Mesenchymal stem cell (in vitro differentiated cells and primary cell): ENCODE data around the gene ATP2A1.

ENCODE experiments used
- DNase-seq: peaks from one replicate; pipeline ENCODE4 v3.0.0-alpha.2; 2013
- H2AFZ ChIP-seq: one replicate; pipeline ENCODE4 v1.6.1; 2013; ENCODE audit warnings: low read depth, mild to moderate bottlenecking, control low read depth, inconsistent platforms, low read length, moderate library complexity
- H2AK5ac ChIP-seq: 2 replicates; pipeline ENCODE4 v1.6.1; 2013; ENCODE audit warnings: low read length, moderate library complexity, mild to moderate bottlenecking, inconsistent platforms; ENCODE audit not compliant: severe bottlenecking
- H2BK120ac ChIP-seq: one replicate; pipeline ENCODE4 v1.6.1; 2013; ENCODE audit warnings: low read depth, mild to moderate bottlenecking, inconsistent platforms, low read length, moderate library complexity
- H2BK12ac ChIP-seq, 2 experiments: one replicate each; pipeline ENCODE4 v1.6.1; 2013; ENCODE audit warnings: inconsistent platforms in 2 of 2, low read length in 2 of 2, mild to moderate bottlenecking in 2 of 2, moderate library complexity in 2 of 2, control low read depth in 1 of 2
- H2BK15ac ChIP-seq: one replicate; pipeline ENCODE4 v1.6.1; 2013; ENCODE audit warnings: mild to moderate bottlenecking, low read depth, inconsistent platforms; ENCODE audit not compliant: poor library complexity, severe bottlenecking
- H2BK5ac ChIP-seq: 2 replicates; pipeline ENCODE4 v1.6.1; 2013; ENCODE audit warnings: low read depth, mild to moderate bottlenecking, low read length, control low read depth, inconsistent platforms; ENCODE audit not compliant: poor library complexity, severe bottlenecking
- H3K14ac ChIP-seq, 2 experiments: one replicate each; pipeline ENCODE4 v1.6.1; 2013; ENCODE audit warnings: inconsistent platforms in 2 of 2, low read length in 2 of 2, control low read depth in 1 of 2, mild to moderate bottlenecking in 1 of 2, moderate library complexity in 1 of 2
- H3K18ac ChIP-seq, 2 experiments: one replicate each; pipeline ENCODE4 v1.6.1; 2013; ENCODE audit warnings: inconsistent platforms in 2 of 2, low read length in 2 of 2, control low read depth in 1 of 2, low read depth in 1 of 2, mild to moderate bottlenecking in 1 of 2
- H3K23ac ChIP-seq, 2 experiments: one replicate each; pipeline ENCODE4 v1.6.1; 2013; ENCODE audit warnings: inconsistent platforms in 2 of 2, low read length in 2 of 2, mild to moderate bottlenecking in 2 of 2, moderate library complexity in 2 of 2, control low read depth in 1 of 2
- H3K27ac ChIP-seq: 2 replicates; pipeline ENCODE4 v1.5.1; 2013; ENCODE audit warnings: mild to moderate bottlenecking, moderate library complexity, low read length, control low read depth, inconsistent platforms; ENCODE audit not compliant: poor library complexity, severe bottlenecking
- H3K27me3 ChIP-seq, 2 experiments: 2 replicates each; pipeline versions ENCODE4 v1.6.1 to v1.7.0; 2013; ENCODE audit warnings: low read length in 2 of 2, mild to moderate bottlenecking in 2 of 2, moderate library complexity in 2 of 2, control low read depth in 1 of 2, inconsistent platforms in 1 of 2; ENCODE audit not compliant: control insufficient read depth in 1 of 2, insufficient read depth in 1 of 2
- H3K36me3 ChIP-seq, 2 experiments: 2 replicates each; pipeline versions ENCODE4 v1.6.1 to v1.7.0; 2013; ENCODE audit warnings: low read length in 2 of 2, control low read depth in 1 of 2, inconsistent platforms in 1 of 2, low read depth in 1 of 2, mild to moderate bottlenecking in 1 of 2; ENCODE audit not compliant: insufficient read depth in 2 of 2, control insufficient read depth in 1 of 2
- H3K4ac ChIP-seq, 2 experiments: one replicate each; pipeline ENCODE4 v1.6.1; 2013; ENCODE audit warnings: inconsistent platforms in 2 of 2, low read length in 2 of 2, mild to moderate bottlenecking in 2 of 2, moderate library complexity in 2 of 2, control low read depth in 1 of 2, low read depth in 1 of 2
- H3K4me1 ChIP-seq: 2 replicates; pipeline ENCODE4 v1.6.1; 2013; ENCODE audit warnings: low read depth, low read length, control low read depth; ENCODE audit not compliant: control insufficient read depth, insufficient read depth
- H3K4me2 ChIP-seq: 2 replicates; pipeline ENCODE4 v1.6.1; 2013; ENCODE audit warnings: low read length, mild to moderate bottlenecking, inconsistent platforms; ENCODE audit not compliant: poor library complexity, severe bottlenecking
- H3K4me3 ChIP-seq, 2 experiments: 2 replicates each; pipeline versions ENCODE4 v1.5.1 to v1.7.0; 2013; ENCODE audit warnings: low read length in 2 of 2, mild to moderate bottlenecking in 2 of 2, control low read depth in 1 of 2, low read depth in 1 of 2; ENCODE audit not compliant: insufficient read depth in 1 of 2
- H3K79me1 ChIP-seq: replicated peaks from 2 replicates; pipeline ENCODE4 v1.6.1; 2013; ENCODE audit warnings: mild to moderate bottlenecking, control low read depth, low read length, inconsistent platforms; ENCODE audit not compliant: poor library complexity, severe bottlenecking
- H3K9ac ChIP-seq: 2 replicates; pipeline ENCODE4 v1.7.0; 2013; ENCODE audit warnings: mild to moderate bottlenecking, low read length, moderate library complexity
- H3K9me3 ChIP-seq: 2 replicates; pipeline ENCODE4 v1.7.0; 2013; ENCODE audit warnings: mild to moderate bottlenecking, low read length; ENCODE audit not compliant: control insufficient read depth
- H4K8ac ChIP-seq: one replicate; pipeline ENCODE4 v1.6.1; 2013; ENCODE audit warnings: inconsistent platforms, mild to moderate bottlenecking, low read length, moderate library complexity
- H4K91ac ChIP-seq: one replicate; pipeline ENCODE4 v1.6.1; 2013; ENCODE audit warnings: mild to moderate bottlenecking, low read length, inconsistent platforms
- WGBS: methylation state at CpG from one replicate; pipeline ENCODE4 v1.1.7; 2013; ENCODE audit warnings: mixed read lengths; 5-methylcytosine and 5-hydroxymethylcytosine counted together

Gene ATP2A1

GRCh38 chr16:28837672-28838557 lies 40.4 kb upstream of the ATP2A1 start:
- H3K27me3 ChIP-seq = no peaks in the 10 kb centered on the region

GRCh38 chr16:28838558-28838918 lies 39.8 kb upstream of the ATP2A1 start:
- H2BK120ac ChIP-seq = no peak overlapping the region
- no peaks in the 10 kb centered on the region for H3K9me3 ChIP-seq
- peaks cover 73 to 80% of the 10 kb centered on the region in 2 experiments for H3K36me3 ChIP-seq
- no peak overlapping the region for H3K14ac ChIP-seq
- H4K8ac ChIP-seq = peak overlapping the region; percentile 32
- no peak for DNase-seq
- H3K79me1 ChIP-seq = peaks cover 35% of the 10 kb centered on the region
- H3K27ac ChIP-seq = no peak overlapping the region
- no peak overlapping the region for H2BK12ac ChIP-seq
- no peak overlapping the region for H3K23ac ChIP-seq
- H3K4me1 ChIP-seq = no peaks in the 10 kb centered on the region
- no peak overlapping the region for H3K4ac ChIP-seq
- 100% methylated on average over 1 of the region's 1 CpG for WGBS
- no peak overlapping the region for H2AK5ac ChIP-seq
- no peak overlapping the region for H4K91ac ChIP-seq
- H3K9ac ChIP-seq = no peak overlapping the region
- no peak overlapping the region for H2BK15ac ChIP-seq
- H3K4me3 ChIP-seq = no peak overlapping the region
- H2AFZ ChIP-seq = no peak overlapping the region
- no peak overlapping the region for H3K18ac ChIP-seq
- no peaks in the 10 kb centered on the region for H3K27me3 ChIP-seq
- H2BK5ac ChIP-seq = no peak overlapping the region
- no peak overlapping the region for H3K4me2 ChIP-seq

More at GRCh38 chr16:28837672-28838557, 40.4 kb upstream of the ATP2A1 start:
- peaks cover 74 to 80% of the 10 kb centered on the region in 2 experiments for H3K36me3 ChIP-seq
- no peak overlapping the region for H2AK5ac ChIP-seq
- no peak overlapping the region for H2BK15ac ChIP-seq
- H4K8ac ChIP-seq = no peak overlapping the region
- no peaks in the 10 kb centered on the region for H3K4me1 ChIP-seq
- no peak for DNase-seq
- H2BK12ac ChIP-seq = no peak overlapping the region
- H2BK120ac ChIP-seq = no peak overlapping the region
- H3K27ac ChIP-seq = no peak overlapping the region
- H3K14ac ChIP-seq = no peak overlapping the region
- WGBS = 98% methylated on average over 7 of the region's 7 CpGs
- no peaks in the 10 kb centered on the region for H3K9me3 ChIP-seq
- no peak overlapping the region for H2BK5ac ChIP-seq
- no peak overlapping the region for H3K18ac ChIP-seq
- no peak overlapping the region for H3K4me3 ChIP-seq
- no peak overlapping the region for H4K91ac ChIP-seq
- peaks cover 34% of the 10 kb centered on the region for H3K79me1 ChIP-seq
- no peak overlapping the region for H2AFZ ChIP-seq
- peak overlapping the region; percentile 9 for H3K9ac ChIP-seq
- H3K4ac ChIP-seq = no peak overlapping the region
- H3K23ac ChIP-seq = no peak overlapping the region
- no peak overlapping the region for H3K4me2 ChIP-seq

GRCh38 chr16:28839004-28839639 lies 39.2 kb upstream of the ATP2A1 start:
- Histone ChIP-seq H3K4ac (no peak overlapping the region), H2BK5ac (no peak overlapping the region), H4K91ac (no peak overlapping the region), H3K14ac (no peak overlapping the region), H3K4me1 (no peaks in the 10 kb centered on the region), H3K27ac (no peak overlapping the region), H3K4me3 (no peak overlapping the region), H4K8ac (peak overlapping the region; percentile 32), H2AFZ (no peak overlapping the region), H3K9ac (no peak overlapping the region), H3K9me3 (no peaks in the 10 kb centered on the region), H2BK15ac (no peak overlapping the region), H2BK120ac (no peak overlapping the region), H3K79me1 (peaks cover 36% of the 10 kb centered on the region), H2BK12ac (no peak overlapping the region), H3K23ac (no peak overlapping the region), H3K4me2 (no peak overlapping the region), H2AK5ac (no peak overlapping the region), H3K36me3 (peaks cover 74 to 80% of the 10 kb centered on the region in 2 experiments), H3K27me3 (no peaks in the 10 kb centered on the region), H3K18ac (no peak overlapping the region)
- WGBS = 95% methylated on average over 14 of the region's 14 CpGs
- no peak for DNase-seq

- H2BK5ac ChIP-seq = no peak overlapping the region
- H4K8ac ChIP-seq = peak overlapping the region; percentile 7
- H3K4me1 ChIP-seq = peaks cover 4% of the 10 kb centered on the region
- H3K4me3 ChIP-seq = no peak overlapping the region
- H2BK12ac ChIP-seq = no peak overlapping the region
- H3K27me3 ChIP-seq = no peaks in the 10 kb centered on the region
- no peak overlapping the region for H2BK15ac ChIP-seq
- peaks cover 74 to 80% of the 10 kb centered on the region in 2 experiments for H3K36me3 ChIP-seq
- H3K4me2 ChIP-seq = no peak overlapping the region
- no peak overlapping the region for H2AK5ac ChIP-seq
- H3K79me1 ChIP-seq = peaks cover 32% of the 10 kb centered on the region
- H3K27ac ChIP-seq = no peak overlapping the region
- H2BK120ac ChIP-seq = no peak overlapping the region
- H2AFZ ChIP-seq = no peak overlapping the region
- no peak overlapping the region for H3K4ac ChIP-seq
- DNase-seq = no peak
- no peaks in the 10 kb centered on the region for H3K9me3 ChIP-seq
- H3K23ac ChIP-seq = no peak overlapping the region
- 50% methylated on average over 1 of the region's 1 CpG for WGBS
- no peak overlapping the region for H3K14ac ChIP-seq
- no peak overlapping the region for H3K9ac ChIP-seq
- H4K91ac ChIP-seq = no peak overlapping the region
- H3K18ac ChIP-seq = no peak overlapping the region
Measured at GRCh38 chr16:28839899-28840298, 38.4 kb upstream of the ATP2A1 start.
